OCI-LY3 (cell line): Measurements from ENCODE around the gene DLX1.

Experiments
- H2AFZ ChIP-seq: fragments of 200-600, 300-600 bp; shearing (Covaris generic); 2 replicates; pipeline ENCODE4 v1.6.0; 2014; ENCODE audit warnings: antibody characterized with exemption, low read depth, low read length
- H3K27ac ChIP-seq: fragments of 200-600, 300-600 bp; sonication (generic); 2 replicates; pipeline ENCODE4 v1.5.1; 2014; ENCODE audit warnings: mild to moderate bottlenecking, low read length, moderate library complexity, mixed read lengths
- H3K27me3 ChIP-seq: fragments of 200-600, 300-600 bp; sonication (generic); 2 replicates; pipeline ENCODE4 v1.6.1; 2014; ENCODE audit warnings: low read depth, low read length, mixed read lengths
- H3K36me3 ChIP-seq: fragments of 200-600, 300-600 bp; sonication (generic); replicated peaks from 2 replicates; pipeline ENCODE3; 2014; ENCODE audit warnings: low read depth, low read length, mixed read lengths
- H3K4me1 ChIP-seq: fragments of 300-600, 200-600 bp; sonication (generic); 2 replicates; pipeline ENCODE4 v1.6.1; 2014; ENCODE audit warnings: low read length, mixed read lengths
- H3K4me2 ChIP-seq: fragments of 200-600, 300-600 bp; sonication (generic); 2 replicates; pipeline ENCODE4 v1.6.1; 2014; ENCODE audit warnings: low read length, mixed read lengths
- H3K4me3 ChIP-seq: fragments of 300-600, 200-600 bp; sonication (generic); 2 replicates; pipeline ENCODE4 v1.5.1; 2014; ENCODE audit warnings: antibody characterized with exemption, mild to moderate bottlenecking, low read length, moderate library complexity
- H3K79me2 ChIP-seq: fragments of 300-600, 200-600 bp; shearing (Covaris generic); 2 replicates; pipeline ENCODE4 v1.6.1; 2014; ENCODE audit warnings: mild to moderate bottlenecking, low read length, mixed read lengths
- H3K9ac ChIP-seq: fragments of 300-600, 200-600 bp; shearing (Covaris generic); 2 replicates; pipeline ENCODE4 v1.6.0; 2014; ENCODE audit warnings: mild to moderate bottlenecking, low read length, moderate library complexity
- H3K9me3 ChIP-seq: fragments of 200-600, 300-600 bp; shearing (Covaris generic); 2 replicates; pipeline ENCODE4 v1.6.1; 2014; ENCODE audit warnings: low read length, mixed read lengths; ENCODE audit not compliant: insufficient read depth
- H4K20me1 ChIP-seq: fragments of 200-600, 300-600 bp; sonication (generic); 2 replicates; pipeline ENCODE4 v1.6.1; 2016; ENCODE audit warnings: low read length, mixed read lengths; ENCODE audit not compliant: insufficient read depth
- CTCF ChIP-seq: fragments of 200-600, 300-600 bp; sonication (generic); IDR thresholded peaks from 2 replicates; pipeline ENCODE4 v1.5.1; 2014; ENCODE audit warnings: antibody characterized with exemption, low read length, low read depth
- EZH2phosphoT487 ChIP-seq: fragments of 200-600 bp; shearing (Covaris generic); IDR thresholded peaks from 2 replicates; pipeline ENCODE4 v1.6.1; 2018; ENCODE audit warnings: antibody characterized with exemption, mixed run types, low read depth

The DLX1 gene

GRCh38 chr2:172048508-172049503 lies 36.5 kb upstream of the DLX1 start:
- H3K27me3 ChIP-seq, result no peaks in the 10 kb centered on the region
- no peaks in the 10 kb centered on the region for H4K20me1 ChIP-seq
- peaks cover 12% of the 10 kb centered on the region for H3K4me1 ChIP-seq
- no peak for TF ChIP-seq EZH2phosphoT487
- TF ChIP-seq CTCF, result no peak
- H3K36me3 ChIP-seq, result no peaks in the 10 kb centered on the region
- no peaks in the 10 kb centered on the region for H3K9me3 ChIP-seq
- no peak overlapping the region for H3K4me2 ChIP-seq
- H3K79me2 ChIP-seq, result no peaks in the 10 kb centered on the region
- H3K9ac ChIP-seq, result no peak overlapping the region
- H2AFZ ChIP-seq, result no peak overlapping the region
- no peak overlapping the region for H3K27ac ChIP-seq
- H3K4me3 ChIP-seq, result no peak overlapping the region

- no peak overlapping the region for H3K4me3 ChIP-seq
- TF ChIP-seq EZH2phosphoT487 (no peak), CTCF (no peak)
- no peaks in the 10 kb centered on the region for H4K20me1 ChIP-seq
- no peak overlapping the region for H3K9ac ChIP-seq
- no peak overlapping the region for H3K4me2 ChIP-seq
- H2AFZ ChIP-seq, result no peak overlapping the region
- H3K9me3 ChIP-seq, result no peaks in the 10 kb centered on the region
- peaks cover 12% of the 10 kb centered on the region for H3K4me1 ChIP-seq
- no peaks in the 10 kb centered on the region for H3K36me3 ChIP-seq
- H3K79me2 ChIP-seq, result no peaks in the 10 kb centered on the region
- H3K27ac ChIP-seq, result no peak overlapping the region
- no peaks in the 10 kb centered on the region for H3K27me3 ChIP-seq
Measured at GRCh38 chr2:172049567-172050120, 35.7 kb upstream of the DLX1 start.

- Histone ChIP-seq H3K4me2 (no peak overlapping the region), H2AFZ (no peak overlapping the region), H3K4me3 (no peak overlapping the region), H3K27me3 (no peaks in the 10 kb centered on the region), H4K20me1 (no peaks in the 10 kb centered on the region), H3K79me2 (no peaks in the 10 kb centered on the region), H3K36me3 (no peaks in the 10 kb centered on the region), H3K4me1 (peaks cover 12% of the 10 kb centered on the region), H3K9me3 (no peaks in the 10 kb centered on the region), H3K9ac (no peak overlapping the region), H3K27ac (no peak overlapping the region)
- TF ChIP-seq EZH2phosphoT487 (no peak), CTCF (no peak)
Measured at GRCh38 chr2:172050479-172051125, 34.7 kb upstream of the DLX1 start.
